ENCODE results near the gene DNLZ. TPM values are rescaled to one million over a fixed set of nuclear protein-coding genes. Genes with fewer than 3 reads are reported as not detected.

DNLZ gene
- polyA plus RNA-seq, 10 donors, result 5.0 to 16.2 (median 10.2) TPM

DNA sequence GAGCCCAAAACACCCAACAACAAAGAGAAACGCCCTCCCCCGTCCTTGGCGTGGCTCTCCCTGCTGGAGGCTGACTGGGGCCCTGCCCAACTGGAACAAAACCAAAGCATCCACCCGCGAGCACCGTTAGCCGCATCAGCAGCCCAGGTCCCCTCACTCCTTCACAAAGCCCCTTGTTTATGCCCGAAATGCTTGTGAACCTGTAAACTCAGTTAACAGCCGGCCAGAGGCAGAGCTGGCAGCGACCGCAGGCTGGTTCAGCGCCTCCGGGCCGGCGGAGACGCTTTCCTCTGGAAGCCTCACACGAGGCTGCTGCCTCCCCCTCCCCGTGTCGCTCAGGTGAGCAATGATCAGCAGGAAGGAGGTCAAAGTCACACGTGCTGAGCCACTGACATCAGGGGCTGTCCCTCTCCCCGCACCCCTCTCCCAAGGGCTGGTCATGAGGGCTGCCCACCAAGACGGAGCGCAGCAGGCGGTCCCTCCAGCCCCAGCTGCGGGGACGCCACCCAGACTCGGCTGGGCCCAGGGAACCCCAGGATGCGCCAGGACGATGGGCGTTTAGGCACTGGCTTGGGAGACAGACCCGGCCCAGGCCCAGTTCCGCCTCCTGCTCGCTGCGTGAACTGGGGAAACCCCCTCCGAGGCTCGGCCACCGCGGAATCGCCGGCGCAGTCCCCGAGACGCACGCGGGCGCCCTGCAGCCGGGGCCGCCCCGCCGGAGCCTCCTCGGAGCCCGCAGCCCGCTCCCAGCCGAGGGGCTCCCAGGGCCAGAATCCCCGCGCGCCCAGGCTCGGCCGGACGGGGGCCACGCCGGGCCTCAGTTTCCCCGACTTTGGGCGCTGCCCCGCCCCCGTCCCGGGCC, 35.9 kb upstream of the DNLZ start:
- no peak for DNase-seq

- no peak for DNase-seq
Observed at GRCh38 chr9:136398286-136398685, 34.7 kb upstream of the DNLZ start.

DNA sequence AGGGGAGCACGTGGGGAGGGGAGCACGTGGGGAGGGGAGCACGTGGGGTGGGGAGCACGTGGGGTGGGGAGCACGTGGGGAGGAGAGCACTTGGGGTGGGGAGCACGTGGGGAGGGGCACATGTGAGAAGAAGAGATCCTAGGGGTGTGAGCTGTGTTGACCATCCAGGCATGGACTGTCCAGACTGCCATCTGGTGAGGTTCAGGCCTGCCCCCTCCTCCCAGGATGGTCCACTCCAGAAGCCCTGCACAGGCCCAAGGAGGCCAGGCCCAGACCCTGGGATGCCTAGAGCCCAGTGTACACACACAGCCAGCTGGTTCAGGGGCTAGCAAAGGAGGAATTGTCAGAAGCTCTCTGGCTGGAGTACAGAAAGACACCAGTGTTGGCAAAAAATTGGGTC, 34.1 kb upstream of the DNLZ start:
- no peak for DNase-seq

DNA sequence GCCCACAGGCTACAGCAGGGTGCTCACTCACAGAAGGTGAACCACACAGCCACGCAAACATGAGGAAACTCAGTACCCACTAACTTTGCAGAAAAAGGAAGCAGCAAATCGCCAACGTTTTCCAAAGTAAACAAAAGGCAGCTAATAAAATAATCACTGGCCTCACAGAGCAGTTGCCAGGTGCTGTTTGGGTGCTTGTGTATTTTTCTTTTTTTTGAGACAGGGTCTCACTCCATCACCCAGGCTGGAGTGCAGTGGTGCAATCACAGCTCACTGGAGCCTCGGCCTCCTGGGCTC, 32.6 kb upstream of the DNLZ start:
- no peak for DNase-seq

- no peak for DNase-seq
Observed at GRCh38 chr9:136395345-136396218, 32.0 kb upstream of the DNLZ start.

GRCh38 chr9:136395020-136395340, 31.4 kb upstream of the DNLZ start:
- no peak for DNase-seq

- peak in 1 of 3 donors; percentile 34 for DNase-seq
Observed at GRCh38 chr9:136394312-136395019, 30.9 kb upstream of the DNLZ start.

DNA sequence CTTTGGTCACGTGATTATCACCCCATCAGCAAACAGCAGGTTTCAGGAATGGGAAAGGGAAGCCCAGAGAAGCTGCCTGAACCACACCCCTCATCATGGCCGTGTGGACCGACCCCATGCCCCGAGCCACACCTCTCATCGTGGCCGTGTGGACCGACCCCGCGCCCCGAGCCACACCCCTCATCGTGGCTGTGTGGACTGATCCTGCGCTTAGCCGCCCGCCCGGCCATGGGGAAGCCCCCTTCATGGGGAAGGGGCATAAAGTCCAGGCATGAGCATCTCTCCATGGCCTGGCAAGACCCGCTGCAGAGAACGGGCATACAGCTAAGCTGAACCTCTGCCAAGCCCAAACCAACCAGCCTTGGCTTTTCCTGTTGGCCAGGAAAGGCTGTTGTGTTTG, 30.0 kb upstream of the DNLZ start:
- DNase-seq, result no peak

- DNase-seq, result peak in 1 of 3 donors; percentile 32
Observed at GRCh38 chr9:136392538-136393449, 29.2 kb upstream of the DNLZ start.

DNA sequence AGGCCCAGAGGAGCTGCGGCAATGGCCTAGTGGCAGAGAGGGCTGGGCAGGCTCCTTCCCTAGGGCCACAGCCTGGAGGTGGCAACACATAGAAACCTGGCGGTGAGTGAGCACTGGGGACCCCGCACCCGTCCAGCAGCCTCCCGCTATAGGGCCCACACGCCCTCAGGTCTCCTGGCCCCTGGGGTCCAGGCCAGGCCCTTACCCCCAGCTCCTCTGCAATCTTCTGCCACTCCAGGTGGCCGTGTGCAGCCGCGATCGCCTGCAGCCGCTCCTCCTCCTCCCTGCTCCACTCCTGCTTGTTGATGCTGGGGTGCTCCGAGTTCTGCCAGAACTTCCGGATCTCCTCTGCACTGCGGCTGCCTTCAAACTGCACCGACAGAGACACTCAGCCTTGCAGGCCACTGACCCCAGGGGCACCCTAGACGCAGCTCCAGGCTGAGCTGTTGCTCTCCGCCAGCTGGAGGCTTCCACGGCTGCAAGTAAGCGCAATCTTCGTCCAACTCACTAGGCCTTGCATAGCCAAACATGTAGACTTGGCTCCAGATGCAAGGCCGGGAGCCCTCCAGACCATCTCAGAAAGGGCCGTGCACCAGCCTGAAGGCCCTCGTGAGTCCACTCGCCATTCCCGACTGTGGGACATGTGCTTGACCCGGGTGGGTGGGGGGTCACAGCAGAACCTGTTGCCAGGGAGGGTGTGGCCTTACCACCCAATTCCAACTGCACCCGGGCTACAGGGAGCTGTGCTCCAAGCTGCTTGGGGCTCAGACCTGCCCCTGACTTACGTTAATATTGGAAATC, 28.4 kb upstream of the DNLZ start:
- DNase-seq, result peak in 1 of 3 donors; percentile 40

- no peak for DNase-seq
Observed at GRCh38 chr9:136389396-136389795, 25.9 kb upstream of the DNLZ start.

DNA sequence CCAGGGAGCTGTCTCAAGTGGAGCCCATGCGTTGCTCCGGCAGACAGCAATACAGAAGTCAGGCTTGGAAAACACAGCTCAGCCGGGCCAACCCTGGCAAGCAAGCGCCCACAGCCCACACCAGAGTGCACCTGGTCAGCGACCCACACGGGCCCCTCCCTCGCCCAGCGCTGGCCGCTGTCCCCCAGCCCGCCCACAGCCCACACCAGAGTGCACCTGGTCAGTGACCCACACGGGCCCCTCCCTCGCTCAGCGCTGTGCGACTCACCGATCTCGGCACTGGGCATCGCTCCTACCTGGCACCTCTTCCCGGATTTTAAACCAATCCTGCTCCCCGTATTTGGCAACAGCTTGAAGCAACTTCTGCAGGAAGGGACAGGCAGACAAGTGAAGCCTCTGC, 23.7 kb upstream of the DNLZ start:
- DNase-seq, result no peak

GRCh38 chr9:136386018-136386417, 22.5 kb upstream of the DNLZ start:
- DNase-seq, result no peak

- DNase-seq, result no peak
Observed at GRCh38 chr9:136385015-136385414, 21.5 kb upstream of the DNLZ start.

DNA sequence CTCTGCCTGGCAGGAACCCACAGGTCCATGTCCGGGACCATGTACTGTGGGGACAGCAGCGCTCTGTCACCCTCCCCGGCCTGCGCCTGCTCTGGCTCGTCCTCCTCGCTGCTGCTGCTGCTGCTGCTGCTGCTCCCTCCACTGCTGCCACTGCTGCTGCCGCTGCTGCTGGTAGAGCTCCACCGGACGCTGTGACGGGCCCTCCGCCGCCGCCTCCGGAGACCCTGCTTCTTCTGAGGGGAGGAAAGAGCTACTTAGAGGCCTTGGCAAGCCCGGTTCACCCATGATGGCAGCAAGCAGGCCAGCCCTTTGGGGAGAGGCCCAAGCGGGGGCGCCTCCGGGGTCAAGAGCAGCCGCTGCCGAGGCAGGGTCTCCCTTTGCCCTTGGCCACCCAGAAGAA, 19.9 kb upstream of the DNLZ start:
- no peak for DNase-seq

- DNase-seq, result no peak
Observed at GRCh38 chr9:136381966-136382513, 18.5 kb upstream of the DNLZ start.

GRCh38 chr9:136381311-136381710, 17.8 kb upstream of the DNLZ start:
- DNase-seq, result no peak

- DNase-seq, result no peak
Observed at GRCh38 chr9:136380381-136380780, 16.8 kb upstream of the DNLZ start.

DNA sequence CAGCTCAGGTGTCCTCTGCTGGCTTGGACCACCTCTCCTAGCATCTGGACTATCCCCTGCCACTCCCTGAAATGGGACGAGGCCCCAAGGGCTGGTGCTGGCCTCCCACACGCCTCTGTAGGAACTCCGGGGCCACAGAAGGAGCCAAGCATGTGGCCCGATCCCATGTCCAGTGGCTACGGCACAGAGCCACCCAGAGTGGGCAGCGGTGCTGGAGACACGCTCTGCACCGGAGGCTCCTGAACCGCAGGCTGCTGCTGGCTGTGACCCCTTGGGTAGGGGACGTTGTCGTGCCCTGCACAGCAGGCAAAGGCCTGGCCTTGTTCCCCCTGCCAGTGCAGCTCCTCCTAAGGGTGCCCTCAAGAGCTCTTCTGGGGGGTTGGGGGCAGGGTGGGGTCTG, 16.3 kb upstream of the DNLZ start:
- no peak for DNase-seq

DNA sequence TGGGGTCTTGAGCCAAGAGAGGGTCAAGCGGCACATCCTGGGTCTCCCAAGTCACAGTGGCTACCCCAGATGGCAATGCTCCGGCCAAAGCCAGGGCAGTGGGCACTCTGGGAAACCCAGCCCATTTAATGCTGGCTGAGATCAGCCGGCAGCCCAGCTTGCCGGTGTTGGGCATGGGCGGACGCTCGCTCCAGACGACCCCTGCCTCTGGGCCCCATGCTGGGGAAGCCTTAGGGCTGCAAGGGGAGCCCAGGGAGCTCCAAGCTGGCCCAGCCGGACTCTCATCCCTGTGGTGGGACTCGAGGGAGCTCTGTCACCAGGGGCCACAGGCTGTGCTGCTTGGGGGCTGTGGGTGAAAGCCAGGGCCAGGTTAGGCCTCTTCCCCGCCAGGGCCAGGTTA, 15.9 kb upstream of the DNLZ start:
- no peak for DNase-seq

- no peak for DNase-seq
Observed at GRCh38 chr9:136379003-136379287, 15.4 kb upstream of the DNLZ start.
